Activated CD8-positive, alpha-beta memory T cell treated with anti-CD3 and anti-CD28 coated beads, Interleukin-2, amount 50 U/mL, for 1 hour (primary cell): ENCODE results near the gene UAP1L1.

ENCODE experiments used
- DNase-seq: peaks from one replicate; pipeline ENCODE4 v3.0.0-alpha.2; 2020; ENCODE audit errors: extremely low read depth

The UAP1L1 gene

DNA sequence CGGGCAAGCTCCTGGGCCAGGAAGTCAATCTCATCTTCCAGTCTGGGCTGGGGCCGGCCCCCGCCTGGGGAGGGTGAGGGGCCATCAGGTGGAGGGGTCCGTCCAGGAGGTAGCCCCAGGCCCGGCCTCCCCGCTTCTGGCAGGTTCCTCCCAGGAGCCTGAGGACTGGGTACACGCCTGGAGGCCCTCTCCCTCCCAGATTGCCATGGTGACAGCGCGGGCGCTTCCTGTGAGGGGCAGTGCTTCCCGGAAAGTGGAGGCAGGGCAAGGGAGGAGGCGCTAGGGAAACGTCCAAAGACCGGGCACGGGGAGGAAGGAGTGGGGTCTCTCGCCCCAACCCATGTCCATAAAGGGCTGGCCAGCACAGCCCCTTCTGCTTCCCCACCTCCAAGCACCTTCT, 36.2 kb upstream of the UAP1L1 start:
- DNase-seq = no peak

- no peak for DNase-seq
Observed at GRCh38 chr9:137042751-137043727, 34.3 kb upstream of the UAP1L1 start.

GRCh38 chr9:137044037-137044436, 33.3 kb upstream of the UAP1L1 start:
- no peak for DNase-seq

- DNase-seq = no peak
Observed at GRCh38 chr9:137044502-137045177, 32.7 kb upstream of the UAP1L1 start.

- no peak for DNase-seq
Observed at GRCh38 chr9:137045294-137046087, 31.8 kb upstream of the UAP1L1 start.

DNA sequence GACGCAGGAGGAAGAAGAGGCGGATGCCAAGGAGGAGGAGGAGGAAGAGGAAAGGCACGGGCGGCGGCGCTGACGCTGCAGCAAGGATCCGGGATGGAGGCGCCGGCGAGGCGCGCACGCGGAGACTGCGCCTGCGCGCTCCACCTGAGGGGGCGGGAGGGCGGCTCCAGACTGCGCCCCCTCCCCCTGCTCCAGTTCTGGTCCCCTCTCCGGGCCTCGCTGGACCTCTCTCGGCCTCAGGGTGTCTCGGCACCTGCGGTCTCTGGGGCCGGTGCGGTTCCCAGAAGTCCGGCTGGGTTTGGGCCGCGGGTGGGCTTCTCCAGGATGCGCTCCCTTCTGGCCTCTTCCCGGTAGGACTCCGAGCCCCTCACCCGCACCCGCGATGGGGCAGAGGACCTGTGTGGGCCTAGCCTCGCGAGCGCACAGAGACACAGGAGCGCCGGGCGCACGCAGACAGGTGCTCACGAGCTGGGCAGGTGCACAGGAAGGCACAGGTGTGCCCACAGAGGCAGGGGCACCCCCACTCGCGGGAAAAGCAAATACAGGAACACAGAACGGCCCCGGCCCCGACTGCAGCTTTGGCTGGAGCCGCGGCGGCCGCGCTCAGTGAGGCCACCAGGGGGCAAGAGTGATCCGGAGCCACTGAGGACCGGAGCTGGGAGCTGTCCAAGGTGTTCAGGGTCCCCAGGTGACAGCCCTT, 31.1 kb upstream of the UAP1L1 start, which contains the start of gene NPDC1:
Gene NPDC1, minus strand, starts transcription at position 90 of the 700 bp plus-strand sequence. CDS start 188 bp downstream, outside the sequence.
- peak; percentile 45 for DNase-seq

GRCh38 chr9:137048655-137049543, 28.4 kb upstream of the UAP1L1 start:
- no peak for DNase-seq

- no peak for DNase-seq
Observed at GRCh38 chr9:137049544-137050449, 27.5 kb upstream of the UAP1L1 start.

GRCh38 chr9:137050570-137050969, 26.7 kb upstream of the UAP1L1 start:
- no peak for DNase-seq

DNA sequence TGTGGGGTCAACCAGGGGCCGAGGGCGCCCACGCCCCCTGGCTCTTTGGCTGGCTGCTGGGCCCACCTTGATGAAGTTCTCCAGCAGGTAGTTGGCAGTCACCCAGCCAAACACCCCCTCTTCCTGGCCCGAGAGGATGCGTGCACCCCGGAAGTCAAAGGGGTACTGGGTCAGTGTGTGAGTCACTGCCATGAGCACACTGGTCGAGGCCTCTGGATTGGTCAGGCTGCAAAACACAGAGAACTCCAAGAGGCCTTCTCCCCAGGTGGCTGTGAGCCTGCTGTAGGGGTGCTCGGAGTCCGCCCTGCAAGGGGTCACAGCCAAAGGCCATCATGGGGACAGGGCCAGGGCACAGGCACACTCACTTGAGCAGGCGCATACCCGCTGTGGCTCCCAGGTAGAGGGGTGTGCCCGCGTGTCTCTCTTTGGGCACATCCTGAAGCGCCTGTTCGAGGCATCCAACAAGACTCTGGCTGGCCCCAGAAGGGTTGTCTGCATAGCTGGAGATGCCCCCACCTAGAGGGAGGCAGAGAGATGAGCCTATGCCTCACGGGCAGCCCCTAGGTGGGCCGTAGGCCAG, 26.1 kb upstream of the UAP1L1 start:
- DNase-seq = no peak

- DNase-seq = no peak
Observed at GRCh38 chr9:137052293-137052692, 25.0 kb upstream of the UAP1L1 start.

DNA sequence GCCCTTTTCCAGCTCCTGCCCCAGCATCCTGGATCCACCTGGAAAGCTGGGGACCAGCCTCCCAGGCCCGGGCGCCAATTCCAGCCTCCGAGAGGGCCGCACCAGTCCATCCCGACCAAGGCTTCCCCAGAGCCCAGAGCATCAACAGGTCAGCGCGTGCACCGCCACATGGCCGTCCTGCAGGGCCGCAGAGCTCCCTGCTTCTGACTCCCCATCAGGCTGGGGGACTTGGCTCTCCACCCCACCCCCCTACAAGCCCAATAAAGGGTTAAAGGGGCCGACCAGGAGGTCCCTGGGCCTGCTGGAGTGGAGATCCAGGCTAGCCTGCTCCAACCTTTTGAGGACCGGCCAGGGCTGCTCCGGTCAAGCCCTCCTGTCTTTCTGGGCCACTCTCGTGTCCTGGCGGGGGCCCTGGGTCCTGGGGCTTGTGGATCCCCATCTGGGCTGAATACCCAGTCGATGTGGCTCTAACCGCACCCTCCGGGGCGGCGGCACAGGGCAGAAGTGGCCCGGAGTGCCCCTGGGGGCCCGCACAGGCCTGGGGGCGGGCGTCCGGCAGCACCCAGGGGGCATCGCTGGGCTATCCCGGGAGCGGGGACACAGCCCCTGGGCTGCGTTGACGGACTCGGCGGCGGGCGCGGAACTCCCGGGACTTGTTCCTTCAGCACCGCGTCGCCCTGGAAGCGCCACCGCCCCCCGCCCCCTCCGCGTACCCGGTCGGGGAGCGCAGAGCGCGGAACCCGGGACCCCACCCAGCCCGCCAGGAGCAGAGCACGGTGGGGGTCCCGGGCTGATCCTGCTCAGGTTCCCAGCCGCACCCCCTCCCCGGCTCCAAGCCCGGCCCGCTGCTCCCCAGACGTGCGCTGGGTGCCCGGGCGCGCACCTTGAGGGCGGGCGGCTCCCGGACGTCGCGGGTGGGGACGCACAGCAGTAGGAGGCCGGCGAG, 24.0 kb upstream of the UAP1L1 start:
- DNase-seq = no peak

- DNase-seq = no peak
Observed at GRCh38 chr9:137053944-137054931, 23.1 kb upstream of the UAP1L1 start, which contains the start of gene ENTPD2. Gene ENTPD2, minus strand, starts transcription at chr9:137054061. Its CDS starts 64 bp downstream, at chr9:137053997.

GRCh38 chr9:137054932-137055384, 22.4 kb upstream of the UAP1L1 start:
- no peak for DNase-seq

GRCh38 chr9:137055385-137056364, 21.6 kb upstream of the UAP1L1 start:
- no peak for DNase-seq
